GM12878 (cell line): Measurements from ENCODE around the gene ANKRD13A.
"Not testable (repeated sequence)": the region's sequence is repeated elsewhere in the genome, so short reads cannot be mapped to it uniquely, and the experiment has no call there.

Source experiments
- CEBPB ChIP-seq, 2 experiments: fragments of 150-350 bp in 1 of 2; IDR thresholded peaks; 2 replicates each; pipeline ENCODE4 v1.6.1; 2012 to 2014; ENCODE audit warnings: low read depth in 2 of 2, low read length in 2 of 2, borderline replicate concordance in 1 of 2, inconsistent platforms in 1 of 2
- EP300 ChIP-seq, 2 experiments: fragments of 150-350 bp in 1 of 2; IDR thresholded peaks; 2 replicates each; pipeline ENCODE4 v1.6.1; 2011 to 2012; ENCODE audit warnings: low read depth in 2 of 2, low read length in 2 of 2, borderline replicate concordance in 1 of 2, improper control_type of control experiment in 1 of 2, inconsistent platforms in 1 of 2; ENCODE audit not compliant: control insufficient read depth in 1 of 2
- GABPA ChIP-seq: IDR thresholded peaks from 2 replicates; pipeline ENCODE4 v1.6.1; 2014; ENCODE audit warnings: antibody characterized with exemption, low read depth, mild to moderate bottlenecking, inconsistent platforms
- MEF2A ChIP-seq: IDR thresholded peaks from 2 replicates; pipeline ENCODE4 v1.6.1; 2011; ENCODE audit warnings: low read depth, mild to moderate bottlenecking, low read length, moderate library complexity; ENCODE audit not compliant: insufficient read depth
- MYC ChIP-seq: IDR thresholded peaks from 2 replicates; pipeline ENCODE4 v1.6.1; 2011; ENCODE audit warnings: mild to moderate bottlenecking, low read length, moderate library complexity, inconsistent platforms; ENCODE audit not compliant: insufficient read depth, insufficient replicate concordance, insufficient read length, severe bottlenecking
- POLR2A ChIP-seq: IDR thresholded peaks from 2 replicates; pipeline ENCODE4 v1.6.1; 2011; ENCODE audit warnings: low read depth, mild to moderate bottlenecking, low read length
- RAD21 ChIP-seq: IDR thresholded peaks from 2 replicates; pipeline ENCODE4 v1.6.1; 2011; ENCODE audit warnings: mild to moderate bottlenecking, low read depth, low read length, moderate library complexity; ENCODE audit not compliant: insufficient read depth
- TARDBP ChIP-seq: IDR thresholded peaks from 2 replicates; pipeline ENCODE4 v1.6.1; 2016; ENCODE audit warnings: borderline replicate concordance
- ZNF274 ChIP-seq: IDR thresholded peaks from one replicate; pipeline ENCODE4 v1.8.0; 2011; ENCODE audit not compliant: insufficient read length, insufficient read depth
- TF ChIP-seq, protein P1 (sequence below): fragments of 450-650 bp; IDR thresholded peaks from 2 replicates; pipeline ENCODE4 v1.6.1; 2018; ENCODE audit warnings: borderline replicate concordance, mild to moderate bottlenecking; ENCODE audit not compliant: partially characterized antibody
- TF ChIP-seq, protein P2 (sequence below): IDR thresholded peaks from 2 replicates; pipeline ENCODE4 v1.6.1; 2012; ENCODE audit warnings: mild to moderate bottlenecking, low read depth, low read length
- TF ChIP-seq, protein P3 (sequence below), 3 experiments: IDR thresholded peaks in 2 of 3; conservative IDR thresholded peaks in 1 of 3; 2 replicates each; pipeline ENCODE4 v1.5.1; 2011; ENCODE audit warnings: low read depth in 3 of 3, low read length in 3 of 3, mild to moderate bottlenecking in 3 of 3, control low read depth in 2 of 3, moderate library complexity in 2 of 3, inconsistent platforms in 1 of 3, mixed read lengths in 1 of 3; ENCODE audit not compliant: control insufficient read depth in 2 of 3, insufficient read depth in 1 of 3; ENCODE audit errors: extremely low read depth in 1 of 3

DNA sequence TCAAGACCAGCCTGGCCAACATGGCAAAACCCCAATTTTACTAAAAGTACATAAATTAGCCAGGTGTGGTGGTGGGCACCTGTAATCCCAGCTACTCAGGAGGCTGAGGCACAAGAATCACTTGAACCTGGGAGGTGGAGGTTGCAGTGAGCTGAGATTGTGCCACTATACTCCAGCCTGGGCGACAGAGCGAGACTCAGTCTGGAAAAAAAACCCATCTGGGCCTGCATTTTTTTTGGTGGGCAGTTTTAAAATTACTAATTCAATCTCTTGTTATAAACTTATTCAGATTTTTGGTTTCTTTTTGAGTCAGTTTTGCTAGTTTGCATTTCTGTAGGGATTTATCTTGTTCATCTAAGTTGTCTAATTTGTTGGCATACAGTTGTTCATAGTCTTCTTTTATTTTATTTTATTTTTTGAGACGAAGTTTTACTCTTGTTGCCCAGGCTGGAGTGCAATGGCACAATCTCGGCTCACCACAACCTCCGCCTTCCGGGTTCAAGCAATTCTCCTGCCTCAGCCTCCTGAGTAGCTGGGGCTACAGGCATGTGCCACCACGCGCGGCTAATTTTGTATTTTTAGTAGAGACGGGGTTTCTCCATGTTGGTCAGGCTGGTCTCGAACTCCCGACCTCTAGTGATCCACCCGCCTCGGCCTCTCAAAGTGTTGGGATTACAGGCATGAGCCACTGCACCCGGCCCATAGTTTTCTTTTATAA, 9.6 kb downstream of the ANKRD13A start:
- TF ChIP-seq ZNF274; POLR2A; EP300 (IDR thresholded peaks at IDR 0.05; ENCODE audit: borderline replicate concordance in 1 of 2, control insufficient read depth in 1 of 2, low read depth in 2 of 2, low read length in 2 of 2); GABPA; TARDBP; MEF2A; RAD21; CEBPB (IDR thresholded peaks at IDR 0.05; ENCODE audit: borderline replicate concordance in 1 of 2, low read depth in 2 of 2, low read length in 2 of 2); MYC: not testable (repeated sequence)
- TF ChIP-seq, protein P1, sequence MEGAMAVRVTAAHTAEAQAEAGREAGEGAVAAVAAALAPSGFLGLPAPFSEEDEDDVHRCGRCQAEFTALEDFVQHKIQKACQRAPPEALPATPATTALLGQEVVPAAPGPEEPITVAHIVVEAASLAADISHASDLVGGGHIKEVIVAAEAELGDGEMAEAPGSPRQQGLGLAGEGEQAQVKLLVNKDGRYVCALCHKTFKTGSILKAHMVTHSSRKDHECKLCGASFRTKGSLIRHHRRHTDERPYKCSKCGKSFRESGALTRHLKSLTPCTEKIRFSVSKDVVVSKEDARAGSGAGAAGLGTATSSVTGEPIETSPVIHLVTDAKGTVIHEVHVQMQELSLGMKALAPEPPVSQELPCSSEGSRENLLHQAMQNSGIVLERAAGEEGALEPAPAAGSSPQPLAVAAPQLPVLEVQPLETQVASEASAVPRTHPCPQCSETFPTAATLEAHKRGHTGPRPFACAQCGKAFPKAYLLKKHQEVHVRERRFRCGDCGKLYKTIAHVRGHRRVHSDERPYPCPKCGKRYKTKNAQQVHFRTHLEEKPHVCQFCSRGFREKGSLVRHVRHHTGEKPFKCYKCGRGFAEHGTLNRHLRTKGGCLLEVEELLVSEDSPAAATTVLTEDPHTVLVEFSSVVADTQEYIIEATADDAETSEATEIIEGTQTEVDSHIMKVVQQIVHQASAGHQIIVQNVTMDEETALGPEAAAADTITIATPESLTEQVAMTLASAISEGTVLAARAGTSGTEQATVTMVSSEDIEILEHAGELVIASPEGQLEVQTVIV = not testable (repeated sequence)
- TF ChIP-seq, protein P2, sequence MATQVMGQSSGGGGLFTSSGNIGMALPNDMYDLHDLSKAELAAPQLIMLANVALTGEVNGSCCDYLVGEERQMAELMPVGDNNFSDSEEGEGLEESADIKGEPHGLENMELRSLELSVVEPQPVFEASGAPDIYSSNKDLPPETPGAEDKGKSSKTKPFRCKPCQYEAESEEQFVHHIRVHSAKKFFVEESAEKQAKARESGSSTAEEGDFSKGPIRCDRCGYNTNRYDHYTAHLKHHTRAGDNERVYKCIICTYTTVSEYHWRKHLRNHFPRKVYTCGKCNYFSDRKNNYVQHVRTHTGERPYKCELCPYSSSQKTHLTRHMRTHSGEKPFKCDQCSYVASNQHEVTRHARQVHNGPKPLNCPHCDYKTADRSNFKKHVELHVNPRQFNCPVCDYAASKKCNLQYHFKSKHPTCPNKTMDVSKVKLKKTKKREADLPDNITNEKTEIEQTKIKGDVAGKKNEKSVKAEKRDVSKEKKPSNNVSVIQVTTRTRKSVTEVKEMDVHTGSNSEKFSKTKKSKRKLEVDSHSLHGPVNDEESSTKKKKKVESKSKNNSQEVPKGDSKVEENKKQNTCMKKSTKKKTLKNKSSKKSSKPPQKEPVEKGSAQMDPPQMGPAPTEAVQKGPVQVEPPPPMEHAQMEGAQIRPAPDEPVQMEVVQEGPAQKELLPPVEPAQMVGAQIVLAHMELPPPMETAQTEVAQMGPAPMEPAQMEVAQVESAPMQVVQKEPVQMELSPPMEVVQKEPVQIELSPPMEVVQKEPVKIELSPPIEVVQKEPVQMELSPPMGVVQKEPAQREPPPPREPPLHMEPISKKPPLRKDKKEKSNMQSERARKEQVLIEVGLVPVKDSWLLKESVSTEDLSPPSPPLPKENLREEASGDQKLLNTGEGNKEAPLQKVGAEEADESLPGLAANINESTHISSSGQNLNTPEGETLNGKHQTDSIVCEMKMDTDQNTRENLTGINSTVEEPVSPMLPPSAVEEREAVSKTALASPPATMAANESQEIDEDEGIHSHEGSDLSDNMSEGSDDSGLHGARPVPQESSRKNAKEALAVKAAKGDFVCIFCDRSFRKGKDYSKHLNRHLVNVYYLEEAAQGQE = not testable (repeated sequence)
- TF ChIP-seq, protein P3, sequence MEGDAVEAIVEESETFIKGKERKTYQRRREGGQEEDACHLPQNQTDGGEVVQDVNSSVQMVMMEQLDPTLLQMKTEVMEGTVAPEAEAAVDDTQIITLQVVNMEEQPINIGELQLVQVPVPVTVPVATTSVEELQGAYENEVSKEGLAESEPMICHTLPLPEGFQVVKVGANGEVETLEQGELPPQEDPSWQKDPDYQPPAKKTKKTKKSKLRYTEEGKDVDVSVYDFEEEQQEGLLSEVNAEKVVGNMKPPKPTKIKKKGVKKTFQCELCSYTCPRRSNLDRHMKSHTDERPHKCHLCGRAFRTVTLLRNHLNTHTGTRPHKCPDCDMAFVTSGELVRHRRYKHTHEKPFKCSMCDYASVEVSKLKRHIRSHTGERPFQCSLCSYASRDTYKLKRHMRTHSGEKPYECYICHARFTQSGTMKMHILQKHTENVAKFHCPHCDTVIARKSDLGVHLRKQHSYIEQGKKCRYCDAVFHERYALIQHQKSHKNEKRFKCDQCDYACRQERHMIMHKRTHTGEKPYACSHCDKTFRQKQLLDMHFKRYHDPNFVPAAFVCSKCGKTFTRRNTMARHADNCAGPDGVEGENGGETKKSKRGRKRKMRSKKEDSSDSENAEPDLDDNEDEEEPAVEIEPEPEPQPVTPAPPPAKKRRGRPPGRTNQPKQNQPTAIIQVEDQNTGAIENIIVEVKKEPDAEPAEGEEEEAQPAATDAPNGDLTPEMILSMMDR (IDR thresholded peaks at IDR 0.05 in 2 of 3, conservative IDR thresholded peaks at IDR 0.05 in 1 of 3; ENCODE audit: control insufficient read depth in 2 of 3, extremely low read depth in 1 of 3, insufficient read depth in 1 of 3, low read depth in 3 of 3, low read length in 3 of 3) = not testable (repeated sequence)
